Measurements from ENCODE around the gene STRADA.

STRADA gene

DNA sequence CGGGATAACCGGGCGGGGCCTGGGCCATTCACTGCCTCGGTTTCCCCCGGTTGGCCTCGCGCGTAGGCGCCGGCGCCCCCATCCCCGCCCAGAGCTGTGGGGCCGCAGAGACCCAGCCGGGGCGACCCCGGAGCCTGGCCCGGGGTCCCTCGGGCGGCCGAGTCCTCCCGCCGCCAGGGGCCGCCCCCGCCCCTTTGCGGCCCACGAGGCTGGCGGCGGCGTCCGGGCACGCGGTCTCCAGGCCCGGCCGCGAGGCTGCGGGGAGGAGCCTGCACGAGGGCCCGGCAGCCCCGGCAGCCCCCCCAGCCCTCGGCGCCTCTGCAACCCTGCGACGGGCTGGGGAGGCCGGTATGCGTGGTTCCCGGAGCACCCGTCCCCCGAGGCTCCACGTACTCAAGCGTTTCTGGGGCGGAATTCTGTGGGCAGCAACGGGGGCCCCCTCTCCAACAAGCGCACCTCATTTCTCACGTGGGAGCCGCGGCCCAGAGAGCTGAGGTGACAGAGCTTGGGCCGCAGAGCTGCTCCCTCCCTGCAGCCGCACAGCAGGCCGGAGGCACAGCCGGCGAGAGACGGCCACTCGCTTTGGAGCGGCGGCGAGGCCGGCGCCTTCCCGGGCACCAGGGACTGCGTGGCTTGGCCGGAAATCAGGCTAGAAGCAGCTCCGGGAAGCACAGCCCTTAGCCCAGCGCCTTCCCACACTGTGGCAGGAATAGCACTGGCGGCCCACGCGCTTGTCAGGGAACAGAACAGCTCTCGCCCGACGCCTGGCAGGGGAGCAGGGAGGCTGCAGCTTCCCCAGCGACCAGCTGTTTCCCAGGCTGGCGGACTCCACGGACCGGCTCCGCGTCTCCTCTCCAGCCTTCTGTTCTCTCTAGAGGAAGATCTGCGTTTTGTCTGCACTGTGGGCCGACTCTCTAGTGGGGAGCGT, 40.8 kb downstream of the STRADA start:
- peak; percentile 38 to 77 (median 54) for DNase-seq

DNA sequence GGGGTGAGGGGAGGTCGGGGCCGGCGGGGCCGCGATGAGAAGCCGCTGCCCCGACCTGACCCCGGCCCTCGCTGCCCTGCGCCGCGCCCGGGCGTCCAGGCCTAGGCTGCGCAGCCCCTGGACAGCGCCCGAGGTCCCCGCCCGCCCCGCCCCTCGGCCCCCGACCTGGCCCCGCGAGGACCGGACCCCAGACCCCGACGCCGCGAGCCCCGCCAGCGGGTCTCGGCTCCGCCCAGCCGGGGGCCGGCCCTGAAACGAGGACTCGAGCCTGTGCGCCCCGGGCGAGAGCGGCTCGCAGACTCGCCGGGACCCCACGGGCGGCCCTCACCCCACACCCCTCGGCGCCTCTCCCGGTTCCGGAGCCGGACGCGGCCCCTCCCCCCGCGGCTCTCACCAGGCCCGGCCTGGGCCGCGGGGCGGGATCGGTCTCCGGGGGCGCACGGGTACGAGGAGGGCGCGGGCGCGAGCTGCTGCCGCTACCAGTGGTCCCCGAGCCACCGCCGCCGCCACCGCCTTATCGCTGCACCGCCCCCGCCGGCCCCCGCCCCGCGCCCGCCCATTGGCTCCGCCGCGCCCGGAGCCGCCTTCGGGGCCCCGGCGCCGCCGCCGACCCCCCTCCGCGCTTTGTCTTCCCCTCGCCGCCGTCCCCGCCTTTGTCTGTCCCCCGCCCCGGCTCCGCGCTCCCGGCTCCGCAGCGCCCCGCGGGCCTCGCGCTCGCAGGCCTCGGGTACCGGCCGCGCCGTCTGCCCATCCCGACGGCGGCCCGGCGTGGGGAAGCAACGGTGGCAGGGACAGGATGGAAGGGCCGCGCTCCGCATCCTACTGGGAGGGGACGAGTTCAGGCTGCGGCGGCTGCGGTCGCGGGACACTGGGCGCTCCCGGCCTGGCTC, 41.7 kb downstream of the STRADA start, which contains the start of gene LIMD2:
Gene LIMD2, minus strand, starts transcription at position 488 of the 890 bp plus-strand sequence. CDS start 827 bp downstream, outside the sequence.
- DNase-seq, result peak; percentile 77 to 91 (median 84)

DNA sequence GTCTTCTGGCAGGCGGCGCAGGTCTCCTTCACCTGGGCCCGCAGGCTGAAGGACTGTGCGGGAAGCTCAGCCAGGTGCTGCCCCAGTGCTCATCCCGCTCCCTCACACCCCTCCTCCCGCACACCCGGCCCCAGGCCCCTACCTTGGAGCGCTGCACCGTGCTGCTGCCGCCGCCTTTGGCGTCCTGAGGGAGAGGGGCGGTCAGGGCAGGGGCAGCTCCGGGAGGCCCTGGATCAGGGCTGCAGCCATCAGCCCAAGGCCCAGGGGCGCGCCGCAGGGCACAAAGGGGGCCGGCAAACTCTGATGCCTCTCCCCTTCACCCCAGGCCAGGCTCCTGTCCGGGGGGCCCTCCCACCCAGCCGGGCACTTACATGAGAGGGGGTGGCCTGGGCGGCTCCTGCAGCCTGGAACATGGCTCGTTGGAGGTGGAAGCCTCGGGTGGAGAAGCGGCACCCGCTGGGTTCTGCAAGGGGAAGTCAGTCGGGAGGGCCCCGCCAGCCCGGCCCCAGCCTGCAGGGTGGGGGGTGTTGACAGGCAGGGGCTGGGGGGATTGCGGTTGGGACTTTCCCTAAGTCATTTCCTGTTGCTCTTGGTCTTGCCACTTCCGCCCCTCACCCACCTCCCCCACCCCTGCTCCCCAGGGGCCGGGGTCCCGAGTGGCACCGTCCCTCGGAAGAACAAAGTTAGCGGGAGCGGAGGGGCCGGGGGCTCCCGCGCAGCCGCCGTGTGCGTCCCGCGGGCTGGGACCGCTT, 42.5 kb downstream of the STRADA start:
- DNase-seq, result peak; percentile 78 to 95 (median 90)

DNA sequence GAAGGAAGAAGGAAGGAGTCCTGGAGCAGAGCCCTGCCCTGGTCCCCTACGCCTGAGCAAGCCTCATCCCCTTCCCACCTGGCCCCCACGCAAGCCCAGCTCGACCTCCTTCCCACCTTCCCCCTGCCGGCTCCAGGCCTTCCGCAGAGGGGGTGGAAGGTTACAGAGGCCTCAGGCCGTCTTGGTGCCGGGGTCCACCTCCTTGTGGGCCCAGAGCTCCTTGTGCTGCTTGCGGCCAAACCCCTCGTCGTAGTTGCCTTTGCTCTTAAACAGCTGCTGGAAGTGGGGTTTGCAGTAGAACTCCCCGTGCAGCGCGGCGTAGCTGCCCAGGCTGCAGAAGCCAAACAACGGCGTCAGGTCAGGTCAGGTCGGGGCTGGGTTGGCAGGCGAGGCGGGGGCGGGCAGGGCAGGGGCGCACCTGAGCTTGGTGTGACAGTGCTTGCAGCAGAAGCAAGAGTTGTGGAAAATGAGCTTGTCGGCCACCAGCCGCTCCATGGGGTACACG, 43.2 kb downstream of the STRADA start:
- peak in 5 of 6 experiments; percentile 25 to 72 (median 50) for DNase-seq

DNA sequence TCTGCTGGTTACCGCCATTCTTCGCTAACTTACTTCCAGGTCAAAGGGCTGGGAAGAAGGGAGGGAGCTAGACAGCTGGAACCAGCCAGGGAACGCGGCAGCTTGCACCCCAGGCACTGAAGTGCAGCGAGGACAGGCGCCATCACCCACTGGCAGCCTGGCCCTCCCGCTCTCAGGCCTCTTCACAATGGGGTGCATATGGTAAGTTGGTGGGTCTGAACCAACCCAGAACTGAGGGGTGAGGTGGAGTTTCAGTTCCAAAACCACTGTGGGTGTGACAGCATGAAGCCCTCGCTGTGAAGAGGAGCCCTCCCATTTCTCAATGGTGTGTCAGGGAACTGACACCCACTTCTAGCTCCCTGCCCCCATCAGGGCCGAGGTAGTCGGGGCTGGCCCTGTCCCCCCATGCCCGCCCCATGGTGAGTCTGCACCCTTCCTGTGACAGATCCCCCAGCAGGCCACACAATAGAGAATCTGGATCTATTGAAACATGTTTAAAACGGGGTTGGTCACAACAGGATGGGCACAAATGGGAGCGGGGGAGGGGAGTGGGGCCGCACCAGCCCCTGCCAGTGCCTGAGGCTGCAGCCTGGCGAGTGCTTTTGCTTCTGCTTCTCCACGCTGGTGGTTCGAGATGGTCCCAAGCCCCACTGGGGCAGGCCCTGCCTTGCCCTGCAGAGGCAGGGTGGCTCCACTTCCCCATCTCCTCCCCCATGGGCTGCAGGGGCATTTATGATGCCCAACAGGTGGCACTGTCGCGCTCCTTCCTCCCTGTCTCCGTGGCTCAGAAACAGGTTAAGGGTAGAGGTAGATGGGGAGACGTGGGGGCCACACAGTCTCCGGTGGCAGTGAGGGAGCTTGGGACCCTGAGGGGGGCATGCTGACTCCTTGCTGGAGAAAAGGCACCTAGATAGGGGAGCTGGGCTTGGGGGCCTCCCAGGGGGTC, 44.0 kb downstream of the STRADA start:
- DNase-seq, result peak; percentile 78 to 89 (median 82)

DNA sequence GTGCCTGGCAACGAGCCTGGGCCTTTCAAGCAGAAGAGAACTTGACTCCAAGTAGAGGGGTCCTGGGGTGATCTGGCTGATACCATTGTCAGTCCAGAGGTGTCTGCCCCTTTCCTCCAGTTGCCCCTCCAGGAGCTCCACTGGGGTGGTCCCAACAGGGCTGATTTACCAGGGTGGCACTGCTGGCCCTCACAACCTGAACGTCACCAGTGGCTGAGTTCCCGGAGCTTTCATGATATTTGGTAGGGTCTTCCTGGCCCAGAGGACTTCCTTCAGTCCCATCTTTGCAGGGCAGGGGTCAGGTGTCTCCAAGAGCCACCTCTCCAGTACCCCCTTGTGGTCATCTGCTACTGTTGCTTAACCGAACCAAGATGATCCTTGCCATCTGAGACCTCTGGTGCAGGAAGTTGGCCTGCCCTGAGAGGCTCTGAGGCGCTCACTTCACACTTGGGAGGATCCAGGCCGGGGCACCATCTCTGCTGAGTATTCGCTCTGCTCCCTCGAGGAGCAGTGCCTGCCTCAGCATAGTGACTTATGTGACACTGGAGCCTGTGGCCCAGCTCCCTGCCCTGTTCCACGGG, 45.1 kb downstream of the STRADA start:
- peak in 5 of 6 experiments; percentile 37 to 67 (median 54) for DNase-seq

DNA sequence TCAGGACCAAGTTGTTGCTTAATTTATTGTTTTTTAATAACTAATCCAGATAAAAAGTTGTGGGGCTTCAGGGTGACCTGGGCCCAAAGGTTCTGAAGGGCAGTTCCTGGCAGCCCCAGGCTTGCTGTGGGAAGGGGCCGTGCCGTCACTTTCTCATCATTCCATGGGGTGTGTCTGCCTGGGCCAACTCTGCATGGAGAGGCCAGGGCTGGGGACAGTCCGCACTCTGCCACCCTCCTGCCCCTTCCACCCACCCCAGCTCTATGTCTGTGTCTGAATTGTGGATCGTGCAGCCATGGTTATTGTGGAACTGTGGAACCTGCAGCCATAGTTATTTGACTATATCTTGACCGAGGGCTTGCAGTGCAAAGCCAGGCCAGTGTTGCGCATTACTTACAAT, 45.7 kb downstream of the STRADA start:
- DNase-seq, result peak in 3 of 6 experiments; percentile 18 to 66 (median 46)

DNA sequence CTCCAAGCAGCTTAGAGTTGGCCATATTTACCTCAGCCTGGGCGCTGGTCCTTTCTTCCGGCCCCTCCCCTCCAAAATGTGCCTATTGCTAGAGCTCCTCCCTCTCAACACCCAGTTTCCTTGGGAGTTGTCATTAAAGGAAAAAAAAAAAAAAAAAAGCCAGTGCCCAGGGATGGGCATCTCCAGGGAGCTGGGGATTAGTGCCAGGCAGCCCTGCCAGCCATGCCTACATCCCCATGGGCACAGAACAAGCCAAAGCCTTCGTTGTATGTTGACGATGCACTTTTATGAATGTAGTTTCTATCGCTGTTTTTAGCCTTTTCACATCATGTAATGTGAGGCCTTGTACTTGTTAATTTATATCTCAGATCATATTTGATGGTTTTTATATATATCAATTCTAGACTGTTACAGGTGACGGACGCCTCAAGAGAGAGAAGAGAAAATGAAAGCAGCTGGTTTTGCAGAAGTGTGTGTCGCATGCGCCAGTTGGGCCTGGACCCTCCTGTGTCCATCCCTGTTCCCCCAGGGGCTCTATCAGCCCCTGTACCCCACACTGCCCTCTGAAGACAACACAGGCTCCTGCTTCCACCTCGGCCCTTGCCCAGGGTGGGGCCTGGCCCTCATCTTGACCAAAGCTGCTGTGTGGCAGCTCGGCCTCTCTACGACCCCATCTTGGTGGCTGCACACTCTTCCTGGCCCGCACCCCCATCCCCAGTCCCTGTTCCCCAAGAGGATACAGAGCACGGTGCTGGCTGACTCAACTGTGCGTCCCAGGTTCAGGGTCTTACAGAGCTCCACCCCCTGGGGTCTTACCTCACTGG, 46.4 kb downstream of the STRADA start:
- DNase-seq, result peak in 2 of 6 experiments; percentile 45 to 52

DNA sequence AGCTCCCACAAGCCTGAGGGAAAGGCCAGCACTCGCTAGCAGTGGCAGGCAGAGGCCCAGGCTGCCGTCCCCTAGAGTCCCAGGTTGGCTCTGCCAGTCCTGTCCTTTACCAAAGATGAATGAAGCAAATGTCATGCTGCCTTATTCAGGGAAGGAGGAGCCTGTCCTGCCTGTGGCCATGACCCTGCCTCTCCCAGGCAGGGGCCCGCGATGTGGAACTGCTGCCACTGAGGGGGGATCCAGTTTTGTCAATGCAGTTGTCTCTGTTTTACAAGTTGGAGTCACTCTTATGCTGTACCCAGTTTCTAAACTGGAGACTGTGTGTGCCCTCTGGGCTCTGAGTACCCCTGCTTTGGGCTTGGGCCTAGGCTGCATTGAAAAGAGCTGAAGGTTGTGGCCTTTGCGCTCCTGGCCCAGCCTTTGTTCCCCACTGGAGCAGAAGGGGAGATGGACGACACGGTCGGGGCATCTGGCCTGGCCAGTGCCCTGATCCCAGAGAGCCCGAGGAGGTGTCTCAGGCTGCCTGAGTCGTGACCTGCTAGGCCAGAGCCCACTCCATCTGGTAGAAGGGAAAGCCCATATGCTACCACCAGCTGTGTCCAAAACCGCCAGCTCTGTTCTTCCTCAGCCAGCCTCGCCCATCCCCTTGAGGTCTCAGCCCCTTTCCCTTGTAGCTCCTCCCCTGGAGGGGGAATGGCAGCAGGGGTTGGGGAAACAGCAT, 47.2 kb downstream of the STRADA start:
- peak in 3 of 6 experiments; percentile 20 to 61 (median 49) for DNase-seq

DNA sequence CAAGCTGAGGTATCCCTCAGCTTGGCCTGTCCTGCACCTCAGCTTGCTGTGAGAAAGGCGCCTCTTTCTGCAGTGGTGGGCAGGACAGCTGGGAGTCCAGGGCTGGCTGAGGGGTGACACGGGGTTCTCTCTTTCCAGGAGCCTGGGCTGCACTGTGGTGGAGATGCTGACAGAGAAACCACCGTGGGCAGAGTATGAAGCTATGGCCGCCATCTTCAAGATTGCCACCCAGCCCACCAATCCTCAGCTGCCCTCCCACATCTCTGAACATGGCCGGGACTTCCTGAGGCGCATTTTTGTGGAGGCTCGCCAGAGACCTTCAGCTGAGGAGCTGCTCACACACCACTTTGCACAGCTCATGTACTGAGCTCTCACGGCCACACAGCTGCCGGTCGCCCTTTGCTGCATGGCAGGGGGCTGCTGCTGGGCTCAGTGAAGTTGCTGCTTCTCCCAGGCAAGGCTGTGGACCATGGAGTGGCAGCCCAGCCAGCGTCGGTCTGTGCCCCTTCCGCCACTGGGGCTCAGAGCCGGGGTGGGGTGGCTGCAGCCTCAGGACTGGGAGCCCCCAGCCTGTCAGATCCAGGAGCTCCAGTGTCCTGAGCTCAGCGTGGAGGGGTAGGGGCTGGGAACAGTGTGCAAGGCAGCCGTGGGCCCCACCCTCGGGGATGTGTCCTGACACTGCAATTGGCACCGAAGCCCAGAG, 48.0 kb downstream of the STRADA start:
- DNase-seq, result peak in 2 of 6 experiments; percentile 16 to 34

DNA sequence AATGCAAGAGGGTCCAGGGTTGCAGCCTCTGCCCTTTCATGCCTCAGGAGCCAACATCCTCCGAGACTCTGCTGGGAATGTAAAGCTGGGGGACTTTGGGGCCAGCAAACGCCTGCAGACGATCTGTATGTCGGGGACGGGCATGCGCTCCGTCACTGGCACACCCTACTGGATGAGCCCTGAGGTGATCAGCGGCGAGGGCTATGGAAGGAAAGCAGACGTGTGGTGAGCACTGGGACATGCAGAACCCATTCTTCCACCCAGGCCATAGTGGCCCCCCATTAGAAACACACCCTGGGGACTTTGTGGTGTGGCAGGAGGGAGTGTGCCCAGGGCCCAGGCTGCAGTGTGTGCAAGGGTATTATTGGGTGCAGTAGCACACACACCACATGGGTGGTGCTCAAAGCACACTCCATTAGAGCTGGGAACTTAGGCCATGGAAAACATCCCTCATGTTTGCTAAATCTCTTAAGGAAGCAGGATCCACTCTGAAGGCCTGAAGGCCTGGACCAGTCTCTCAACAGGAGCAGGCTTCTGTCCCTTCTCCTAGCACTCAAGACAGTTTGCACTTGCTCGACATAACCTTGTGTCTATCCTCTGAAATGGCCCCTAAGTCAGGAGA, 49.3 kb downstream of the STRADA start:
- no peak for DNase-seq

DNA sequence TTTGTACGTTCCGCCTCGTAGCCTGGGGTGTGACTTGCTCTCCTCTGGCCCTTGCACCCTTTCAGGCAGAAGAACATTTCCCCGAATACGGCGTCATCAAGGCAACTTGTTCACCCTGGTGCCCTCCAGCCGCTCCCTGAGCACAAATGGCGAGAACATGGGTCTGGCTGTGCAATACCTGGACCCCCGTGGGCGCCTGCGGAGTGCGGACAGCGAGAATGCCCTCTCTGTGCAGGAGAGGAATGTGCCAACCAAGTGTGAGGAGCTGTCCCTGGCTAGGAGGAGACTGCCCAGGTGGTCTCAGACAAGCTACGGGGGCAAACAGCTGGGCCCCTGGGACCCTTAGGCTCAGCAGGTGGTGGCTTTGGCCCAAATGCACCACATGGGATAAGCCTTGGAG, 52.1 kb downstream of the STRADA start:
- no peak for DNase-seq

DNA sequence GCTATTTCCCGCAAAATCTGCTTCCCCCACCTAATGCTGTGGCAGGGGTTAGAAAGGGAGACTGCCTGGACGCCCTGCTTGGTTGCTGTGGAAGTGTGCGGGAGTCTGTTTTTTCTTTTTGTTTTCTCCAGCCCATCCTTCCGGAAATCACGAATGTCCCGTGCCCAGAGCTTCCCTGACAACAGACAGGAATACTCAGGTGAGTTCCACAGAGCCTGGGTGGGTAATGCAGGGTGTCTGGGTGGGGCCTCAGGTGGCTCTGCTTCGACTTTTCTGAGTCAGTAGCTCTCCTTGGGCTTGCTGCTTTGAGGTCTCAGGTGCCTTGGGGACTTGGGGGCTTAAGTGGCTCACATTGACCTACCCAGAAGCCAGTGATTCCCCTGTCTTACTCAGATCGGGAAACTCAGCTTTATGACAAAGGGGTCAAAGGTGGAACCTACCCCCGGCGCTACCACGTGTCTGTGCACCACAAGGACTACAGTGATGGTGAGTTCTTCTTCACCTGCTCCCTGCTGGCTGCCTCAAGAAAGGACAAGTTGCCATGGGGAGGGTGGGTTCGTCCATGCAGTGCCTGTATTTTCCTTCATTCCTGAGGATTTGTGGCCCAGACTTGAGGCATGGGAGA, 53.1 kb downstream of the STRADA start:
- DNase-seq, result no peak

DNA sequence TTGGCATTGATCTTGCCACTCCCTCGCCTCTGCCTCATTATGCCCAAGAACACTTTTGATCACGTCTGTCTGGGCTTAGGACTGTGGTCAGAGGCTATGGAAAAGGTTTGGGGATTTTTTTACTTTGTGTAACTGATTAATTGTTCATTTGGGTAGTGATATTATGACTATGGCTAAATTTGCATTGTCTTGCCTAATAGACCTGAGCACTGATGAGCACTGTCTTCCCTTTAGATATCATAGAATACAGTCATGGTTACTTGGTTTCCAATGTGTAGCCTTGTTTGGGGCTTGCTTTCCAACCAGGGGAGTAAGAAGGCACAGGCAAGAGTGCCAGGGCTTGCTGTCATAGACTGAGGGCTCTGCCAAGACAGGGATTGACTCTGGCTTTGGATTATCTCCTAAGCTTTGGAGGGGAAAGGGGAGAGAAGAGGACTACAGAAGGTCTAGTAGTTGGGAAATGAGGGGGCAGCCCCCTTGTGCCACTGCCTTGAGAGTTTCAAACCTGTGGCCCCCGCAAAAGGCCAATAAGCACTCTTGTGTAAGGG, 55.4 kb downstream of the STRADA start:
- DNase-seq, result no peak

DNA sequence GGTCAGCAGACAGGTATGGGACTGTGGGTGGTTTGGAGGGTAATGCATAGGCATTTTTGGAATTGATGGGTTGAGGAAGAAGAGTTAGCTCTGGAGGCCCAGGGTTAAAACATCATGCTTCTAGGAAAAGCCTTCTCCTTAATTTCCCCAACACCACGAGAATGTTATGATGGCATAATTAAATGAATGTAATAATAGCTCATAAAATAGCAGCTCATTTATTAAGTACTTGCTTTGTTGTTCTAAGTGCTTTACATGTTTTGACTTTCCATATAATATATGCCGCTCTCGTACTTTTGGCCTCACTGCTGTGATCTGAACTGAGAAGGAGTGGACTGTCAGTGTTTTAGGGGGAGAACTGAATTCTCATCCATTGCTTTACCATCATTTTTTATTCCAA, 56.0 kb downstream of the STRADA start:
- no peak for DNase-seq

DNA sequence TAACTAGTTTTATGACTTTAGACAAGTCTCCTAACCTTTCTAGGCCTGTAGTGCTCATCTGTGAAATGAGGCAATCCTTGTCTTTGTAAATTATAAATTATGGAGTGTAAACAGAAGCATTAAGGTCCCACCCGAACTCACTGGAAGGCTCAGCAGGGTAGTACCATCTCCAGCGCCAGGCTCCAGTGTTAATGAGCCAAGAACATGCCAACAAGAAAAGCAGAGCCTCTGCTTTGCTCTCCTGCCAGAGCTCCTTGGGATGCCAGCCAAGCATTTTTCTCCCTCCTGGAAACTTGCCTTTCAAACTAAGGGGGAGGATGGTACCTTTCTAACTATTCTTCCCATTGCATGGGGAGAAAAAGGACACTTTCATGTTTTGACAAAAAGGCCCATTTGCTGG, 56.6 kb downstream of the STRADA start:
- no peak for DNase-seq

DNA sequence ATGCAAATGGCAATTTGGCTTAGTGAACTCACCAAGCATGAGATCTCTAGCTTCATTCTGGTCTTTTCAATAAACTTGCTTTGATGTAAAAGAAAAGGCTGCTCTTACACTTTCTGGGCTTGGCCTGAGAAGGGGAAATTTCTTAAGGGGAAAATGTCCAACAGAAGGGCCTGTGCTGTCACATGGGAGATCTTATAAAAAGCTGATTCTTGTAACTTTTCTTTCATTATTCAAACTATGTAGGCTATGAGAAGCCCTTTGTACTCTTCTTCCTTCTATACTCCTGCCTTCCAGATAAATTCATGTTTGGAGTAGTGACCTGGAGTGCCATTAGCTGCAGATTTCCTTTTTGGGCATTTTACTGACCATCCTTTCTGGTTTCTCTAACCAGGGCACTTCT, 58.6 kb downstream of the STRADA start:
- no peak for DNase-seq

Measured in stimulated activated naive CD4-positive, alpha-beta T cell (primary cell).